Measurements from ENCODE around the gene PRPSAP2. TPM values are rescaled to one million over a fixed set of nuclear protein-coding genes. Genes with fewer than 3 reads are reported as not detected.

PRPSAP2 gene
- polyA plus RNA-seq, 1 experiment, result 13.0 TPM

DNA sequence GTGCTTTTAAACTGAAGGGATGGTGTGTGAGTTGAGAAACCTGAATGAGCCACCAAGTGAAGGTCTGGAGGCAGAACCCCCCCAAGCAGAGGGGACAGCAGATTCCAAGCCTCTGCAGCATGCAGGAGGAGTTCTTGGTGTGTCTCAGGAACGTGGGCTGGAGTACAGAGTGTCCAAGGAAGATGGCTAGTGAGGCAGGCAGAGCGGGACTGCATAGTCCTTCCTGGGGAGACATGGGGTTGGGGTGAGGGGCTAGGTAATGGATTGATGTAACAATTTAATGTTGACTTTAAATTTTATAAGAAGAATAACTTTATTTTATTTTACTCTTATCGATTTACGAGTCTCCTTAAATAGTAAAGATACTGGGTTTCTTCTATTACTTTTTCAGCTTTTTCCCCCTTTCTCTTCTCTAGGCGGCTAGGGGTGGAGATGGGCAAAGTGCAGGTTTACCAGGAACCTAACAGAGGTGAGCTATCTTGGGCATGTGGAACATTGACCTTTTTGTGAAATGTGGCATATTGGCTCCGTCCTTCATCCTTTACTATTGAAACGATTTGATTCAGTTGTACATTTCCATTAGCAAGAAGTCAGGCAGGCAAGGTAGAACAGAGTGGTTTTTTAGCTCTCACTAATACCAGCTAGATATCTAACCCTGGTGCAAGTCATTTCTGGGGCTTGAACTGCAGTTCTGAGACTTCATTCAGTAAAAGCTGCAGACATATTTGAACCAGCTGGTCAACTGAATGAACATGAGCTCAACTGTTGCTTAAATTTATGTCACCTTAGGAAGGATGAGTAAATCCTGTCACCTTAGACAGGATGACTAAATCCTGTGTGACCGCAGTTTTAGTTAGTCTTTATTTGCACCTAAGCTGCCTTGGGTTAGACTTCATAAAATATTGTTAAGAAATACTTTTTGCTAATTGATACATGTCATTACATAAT, 9.2 kb downstream of the PRPSAP2 start:
- ChIA-PET CTCF (no interaction called here), POLR2A (interaction anchor here (0.6 kb wide), 1 partner anchor 17 kb away, joined by 6 read pairs; no protein-coding TSS in a partner anchor)

DNA sequence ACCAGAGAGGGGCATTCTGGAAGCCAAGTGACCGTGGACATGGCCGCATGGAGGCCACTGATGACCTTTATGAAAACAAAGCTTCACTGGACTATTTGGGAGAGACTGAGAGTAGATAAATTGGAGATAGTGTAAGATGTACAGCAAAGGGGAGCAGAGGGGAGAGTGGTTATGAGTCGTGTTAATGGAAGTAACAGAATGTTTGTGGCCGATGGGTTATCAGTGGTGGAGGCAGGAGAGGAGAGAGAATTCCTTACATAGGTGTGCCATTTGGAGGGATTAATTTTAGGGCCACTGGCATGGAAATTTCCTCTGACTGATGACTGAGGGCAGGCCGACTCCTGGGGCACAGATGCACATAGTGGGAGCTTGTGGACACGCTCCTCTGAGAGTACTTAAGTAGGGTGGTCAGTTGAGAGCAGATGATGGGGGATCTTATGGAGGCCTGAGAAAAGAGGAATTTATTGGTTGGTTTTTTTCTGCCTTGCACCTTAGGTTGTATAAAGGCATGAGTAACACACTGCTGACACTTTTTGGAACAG, 19.2 kb downstream of the PRPSAP2 start:
- Histone ChIP-seq H3K36me3 (ENCODE audit: control insufficient read depth, insufficient read depth, low read length) (peaks cover 5% of the 10 kb centered on the region), H3K4me3 (ENCODE audit: low read depth, low read length) (no peak overlapping the region), H3K27me3 (ENCODE audit: control insufficient read depth, insufficient read depth, low read length) (no peaks in the 10 kb centered on the region)
- TF ChIP-seq, protein P1, sequence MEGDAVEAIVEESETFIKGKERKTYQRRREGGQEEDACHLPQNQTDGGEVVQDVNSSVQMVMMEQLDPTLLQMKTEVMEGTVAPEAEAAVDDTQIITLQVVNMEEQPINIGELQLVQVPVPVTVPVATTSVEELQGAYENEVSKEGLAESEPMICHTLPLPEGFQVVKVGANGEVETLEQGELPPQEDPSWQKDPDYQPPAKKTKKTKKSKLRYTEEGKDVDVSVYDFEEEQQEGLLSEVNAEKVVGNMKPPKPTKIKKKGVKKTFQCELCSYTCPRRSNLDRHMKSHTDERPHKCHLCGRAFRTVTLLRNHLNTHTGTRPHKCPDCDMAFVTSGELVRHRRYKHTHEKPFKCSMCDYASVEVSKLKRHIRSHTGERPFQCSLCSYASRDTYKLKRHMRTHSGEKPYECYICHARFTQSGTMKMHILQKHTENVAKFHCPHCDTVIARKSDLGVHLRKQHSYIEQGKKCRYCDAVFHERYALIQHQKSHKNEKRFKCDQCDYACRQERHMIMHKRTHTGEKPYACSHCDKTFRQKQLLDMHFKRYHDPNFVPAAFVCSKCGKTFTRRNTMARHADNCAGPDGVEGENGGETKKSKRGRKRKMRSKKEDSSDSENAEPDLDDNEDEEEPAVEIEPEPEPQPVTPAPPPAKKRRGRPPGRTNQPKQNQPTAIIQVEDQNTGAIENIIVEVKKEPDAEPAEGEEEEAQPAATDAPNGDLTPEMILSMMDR (IDR thresholded peaks at IDR 0.05; ENCODE audit: insufficient read depth, low read depth, low read length), result no peak
- no peak for DNase-seq (ENCODE audit: low read depth)
- ChIA-PET CTCF (no interaction called here), POLR2A (no interaction called here)

More for the DNA sequence above, 9.2 kb downstream of the PRPSAP2 start:
- DNase-seq (ENCODE audit: low read depth), result no peak
- H3K27me3 ChIP-seq (ENCODE audit: control insufficient read depth, insufficient read depth, low read length), result no peaks in the 10 kb centered on the region
- TF ChIP-seq, protein P1 (IDR thresholded peaks at IDR 0.05; ENCODE audit: insufficient read depth, low read depth, low read length), result no peak
- H3K36me3 ChIP-seq (ENCODE audit: control insufficient read depth, insufficient read depth, low read length), result peaks cover 3% of the 10 kb centered on the region
- no peak overlapping the region for H3K4me3 ChIP-seq (ENCODE audit: low read depth, low read length)

DNA sequence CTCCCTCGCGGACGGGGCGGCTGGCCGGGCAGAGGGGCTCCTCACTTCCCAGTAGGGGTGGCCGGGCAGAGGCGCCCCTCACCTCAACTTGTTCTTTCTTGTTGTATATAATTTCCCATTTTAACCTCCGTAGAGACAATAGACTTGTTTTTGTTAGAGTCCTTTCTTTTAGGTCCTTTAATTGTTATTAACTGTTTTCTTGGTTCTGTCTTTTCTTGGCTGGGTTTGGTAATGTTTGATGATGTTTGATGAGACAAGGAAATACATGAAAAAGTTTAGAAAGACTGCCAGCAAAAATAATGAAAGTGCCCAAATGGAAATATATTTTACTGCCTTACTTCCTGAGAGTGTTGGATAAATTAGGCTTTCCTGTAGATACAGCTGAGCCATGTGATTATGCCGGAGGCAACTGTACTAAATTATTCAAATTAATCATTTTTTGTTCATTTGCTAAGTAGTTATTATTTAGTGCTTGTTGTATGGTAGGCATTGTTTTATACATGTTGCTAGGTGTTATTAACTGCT, 30.9 kb downstream of the PRPSAP2 start:
- no peaks in the 10 kb centered on the region for H3K27me3 ChIP-seq (ENCODE audit: control insufficient read depth, insufficient read depth, low read length)
- H3K4me3 ChIP-seq (ENCODE audit: low read depth, low read length), result no peak overlapping the region
- no peak for DNase-seq (ENCODE audit: low read depth)
- peaks cover 5% of the 10 kb centered on the region for H3K36me3 ChIP-seq (ENCODE audit: control insufficient read depth, insufficient read depth, low read length)
- TF ChIP-seq, protein P1 (IDR thresholded peaks at IDR 0.05; ENCODE audit: insufficient read depth, low read depth, low read length), result no peak
- ChIA-PET CTCF (interaction anchor here (0.9 to 1.3 kb wide), 2 partner anchors 27 to 71 kb away, joined by 3 read pairs; no protein-coding TSS in a partner anchor), POLR2A (no interaction called here)

DNA sequence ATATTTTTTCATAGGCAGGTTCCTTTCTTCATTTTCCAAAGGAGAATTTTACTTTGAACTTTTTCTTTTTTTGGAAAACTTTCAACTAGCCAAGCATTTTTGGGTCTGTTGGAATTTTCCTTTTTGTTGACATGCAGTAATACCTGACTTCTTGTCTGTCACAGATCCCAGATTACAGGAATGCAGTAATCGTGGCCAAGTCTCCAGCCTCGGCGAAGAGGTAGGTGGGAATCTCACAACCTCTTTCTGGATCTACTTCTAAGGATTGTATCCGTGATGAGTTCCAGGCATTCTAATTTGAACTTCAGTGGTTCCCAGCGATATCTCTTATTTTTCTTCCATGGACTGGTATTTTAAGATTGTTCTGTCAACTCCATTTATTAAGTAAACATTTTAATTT, 31.7 kb downstream of the PRPSAP2 start:
- Histone ChIP-seq H3K36me3 (ENCODE audit: control insufficient read depth, insufficient read depth, low read length) (peaks cover 3% of the 10 kb centered on the region), H3K4me3 (ENCODE audit: low read depth, low read length) (no peak overlapping the region), H3K27me3 (ENCODE audit: control insufficient read depth, insufficient read depth, low read length) (no peaks in the 10 kb centered on the region)
- ChIA-PET POLR2A (no interaction called here), CTCF (interaction anchor here (0.9 to 1.3 kb wide), 2 partner anchors 28 to 70 kb away, joined by 3 read pairs; no protein-coding TSS in a partner anchor)
- no peak for DNase-seq (ENCODE audit: low read depth)
- TF ChIP-seq, protein P1 (IDR thresholded peaks at IDR 0.05; ENCODE audit: insufficient read depth, low read depth, low read length), result no peak

DNA sequence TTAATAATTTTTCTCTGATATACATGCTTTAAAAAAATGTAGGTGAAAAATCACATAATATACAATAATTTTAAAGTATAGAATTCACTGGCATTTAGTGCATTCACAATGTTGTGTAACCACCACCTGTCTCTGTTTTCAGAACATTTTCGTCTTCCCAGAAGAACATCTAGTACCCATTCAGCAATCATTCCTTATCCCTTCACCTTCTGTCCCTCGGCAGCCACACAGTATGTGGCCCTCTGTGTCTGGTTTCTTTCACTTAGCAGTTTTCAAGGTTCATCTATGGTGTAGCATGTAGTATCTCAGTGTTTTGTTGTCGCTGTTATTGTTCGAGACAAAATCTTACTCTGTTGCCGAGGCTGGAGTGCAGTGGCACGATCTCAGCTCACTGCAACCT, 33.6 kb downstream of the PRPSAP2 start:
- Histone ChIP-seq H3K27me3 (ENCODE audit: control insufficient read depth, insufficient read depth, low read length) (no peaks in the 10 kb centered on the region), H3K4me3 (ENCODE audit: low read depth, low read length) (no peak overlapping the region), H3K36me3 (ENCODE audit: control insufficient read depth, insufficient read depth, low read length) (no peaks in the 10 kb centered on the region; the same call in 1 of the 2 replicates)
- ChIA-PET CTCF (no interaction called here), POLR2A (no interaction called here)
- DNase-seq (ENCODE audit: low read depth), result no peak
- TF ChIP-seq, protein P1 (IDR thresholded peaks at IDR 0.05; ENCODE audit: insufficient read depth, low read depth, low read length), result no peak
